ENCODE data around the gene RNF208. TPM values are rescaled to one million over a fixed set of nuclear protein-coding genes. Genes with fewer than 3 reads are reported as not detected.

The RNF208 gene
- total and polyA plus RNA-seq, 2 donors (not counting 3 experiments of a cell fraction or from before 2014, with no cell fraction given) = 1.3 to 4.8 TPM

GRCh38 chr9:137232510-137232909 is 10.5 kb upstream of the RNF208 start:
- H3K9ac ChIP-seq (replicated peaks; ENCODE audit: extremely low read depth, insufficient read depth, low read length) = no peak overlapping the region
- no peaks in the 10 kb centered on the region for H4K20me1 ChIP-seq (replicated peaks; ENCODE audit: control insufficient read depth, extremely low read depth, insufficient read depth, low read length)
- ChIA-PET POLR2A (no interaction called here), CTCF (no interaction called here)
- H3K4me2 ChIP-seq (ENCODE audit: insufficient read depth, low read length) = no peak overlapping the region
- H3K36me3 ChIP-seq (ENCODE audit: control insufficient read depth in 2 of 2, extremely low read depth in 1 of 2, insufficient read depth in 2 of 2, low read length in 2 of 2) = no peaks in the 10 kb centered on the region
- no peaks in the 10 kb centered on the region for H3K27me3 ChIP-seq (ENCODE audit: control insufficient read depth in 2 of 2, insufficient read depth in 2 of 2, low read length in 2 of 2)
- intact Hi-C loops (cut with micrococcal nuclease) (no loop called here), dilution Hi-C loops (cut with MboI; ENCODE audit: extremely low pct_ligation_motif_present, low sequenced_read_pairs) (no loop called here)
- no peaks in the 10 kb centered on the region for H3K9me3 ChIP-seq (replicated peaks; ENCODE audit: control insufficient read depth, insufficient read depth, low read length)
- H2AFZ ChIP-seq (ENCODE audit: low read depth, low read length) = no peak overlapping the region
- no peak overlapping the region for H3K27ac ChIP-seq (ENCODE audit: insufficient read depth, low read depth, low read length)
- BruUV-seq (replicated peaks) = no TSS peak
- no peaks in the 10 kb centered on the region for H3K4me1 ChIP-seq (ENCODE audit: control insufficient read depth, extremely low read depth, insufficient read depth, low read length)
- H3K9me1 ChIP-seq (replicated peaks; ENCODE audit: control insufficient read depth, extremely low read depth, insufficient read depth, low read length) = no peaks in the 10 kb centered on the region
- DNase-seq (ENCODE audit: low read depth, low spot score) (no peak), FAIRE-seq (no peak)
- H3K79me2 ChIP-seq (ENCODE audit: control insufficient read depth, insufficient read depth, low read length) = no peaks in the 10 kb centered on the region
- no peak overlapping the region for H3K4me3 ChIP-seq (replicated peaks in 1 of 3; ENCODE audit: insufficient read depth in 1 of 3, low read depth in 1 of 3, low read length in 3 of 3)
- TF ChIP-seq EZH2 (IDR thresholded peaks at IDR 0.05; ENCODE audit: borderline replicate concordance, low read depth, low read length, severe bottlenecking) (no peak), GATA2 (IDR thresholded peaks at IDR 0.05; ENCODE audit: insufficient read depth, insufficient read length, low read depth, low read length) (no peak), FOS (IDR thresholded peaks at IDR 0.05; ENCODE audit: borderline replicate concordance, insufficient read depth, low read length) (no peak), CTCF (IDR thresholded peaks at IDR 0.05; ENCODE audit: extremely low read depth in 1 of 2, insufficient read depth in 1 of 2, low read depth in 1 of 2, low read length in 2 of 2) (no peak), MYC (IDR thresholded peaks at IDR 0.05; ENCODE audit: low read depth, low read length) (no peak), POLR2A (IDR thresholded peaks at IDR 0.05; ENCODE audit: low read depth, low read length) (no peak), JUN (IDR thresholded peaks at IDR 0.05; ENCODE audit: borderline replicate concordance, insufficient read depth, insufficient read length, low read depth) (no peak), POLR2AphosphoS5 (IDR thresholded peaks at IDR 0.05; ENCODE audit: insufficient read depth, low read depth, low read length) (no peak), MAX (IDR thresholded peaks at IDR 0.05; ENCODE audit: insufficient read depth, insufficient read length) (no peak)

Data from endothelial cell of umbilical vein (primary cell).